Endothelial cell (in vitro differentiated cells): ENCODE measurements around the gene MAP4K3. TPM values are rescaled to one million over a fixed set of nuclear protein-coding genes. Genes with fewer than 3 reads are reported as not detected.

Source experiments
- DNase-seq: peaks from one replicate; pipeline ENCODE4 v3.0.0; 2021; ENCODE audit warnings: low spot score
- H3K27ac Mint-ChIP-seq: one replicate; pipeline ENCODE4 v1.8.0; 2021; ENCODE audit warnings: mixed read lengths, inconsistent platforms; ENCODE audit not compliant: unreplicated experiment
- H3K27me3 Mint-ChIP-seq: one replicate; pipeline ENCODE4 v1.8.0; 2021; ENCODE audit warnings: mild to moderate bottlenecking, moderate library complexity, mixed read lengths, inconsistent platforms; ENCODE audit not compliant: unreplicated experiment
- H3K36me3 Mint-ChIP-seq: one replicate; pipeline ENCODE4 v1.8.0; 2021; ENCODE audit warnings: mild to moderate bottlenecking, low read depth, mixed read lengths, inconsistent platforms; ENCODE audit not compliant: unreplicated experiment
- H3K4me1 Mint-ChIP-seq: one replicate; pipeline ENCODE4 v1.8.0; 2021; ENCODE audit warnings: mild to moderate bottlenecking, mixed read lengths, inconsistent platforms; ENCODE audit not compliant: unreplicated experiment
- H3K4me3 Mint-ChIP-seq: one replicate; pipeline ENCODE4 v1.8.0; 2021; ENCODE audit warnings: mild to moderate bottlenecking, mixed read lengths, inconsistent platforms; ENCODE audit not compliant: unreplicated experiment
- H3K9me3 Mint-ChIP-seq: one replicate; pipeline ENCODE4 v1.8.0; 2021; ENCODE audit warnings: mixed read lengths, inconsistent platforms; ENCODE audit not compliant: unreplicated experiment
- CTCF ChIP-seq: fragments of 200-600 bp; sonication (generic); IDR thresholded peaks from one replicate; pipeline ENCODE4 v1.5.0; 2021; ENCODE audit warnings: antibody characterized with exemption; ENCODE audit not compliant: unreplicated experiment
- total RNA-seq: library from RNA; stranded (reverse); fragmentation: NEBNext Ultra II Directional; extraction: Animal tissue kit (Norgen Biotek cat#: 25700); gene quantifications from one replicate; pipeline ENCODE4 v1.2.1, GENCODE V29; 2021; ENCODE audit not compliant: unreplicated experiment

The MAP4K3 gene
- total RNA-seq, 1 donor from 2014 or later = 51.1 TPM

GRCh38 chr2:39373181-39373802 lies 63.8 kb downstream of the MAP4K3 start:
- Mint-ChIP-seq H3K27me3 (peaks cover 5% of the 10 kb centered on the region), H3K4me3 (no peak overlapping the region), H3K9me3 (no peaks in the 10 kb centered on the region), H3K27ac (no peak overlapping the region), H3K4me1 (peaks cover 10% of the 10 kb centered on the region), H3K36me3 (peaks cover 31% of the 10 kb centered on the region)
- TF ChIP-seq CTCF = no peak
- no peak for DNase-seq

- Mint-ChIP-seq H3K27me3 (peaks cover 3% of the 10 kb centered on the region), H3K36me3 (peaks cover 31% of the 10 kb centered on the region), H3K9me3 (no peaks in the 10 kb centered on the region), H3K4me3 (no peak overlapping the region), H3K4me1 (peaks cover 7% of the 10 kb centered on the region), H3K27ac (no peak overlapping the region)
- DNase-seq = no peak
- no peak for TF ChIP-seq CTCF
Measured at GRCh38 chr2:39370101-39370500, 67.0 kb downstream of the MAP4K3 start.

GRCh38 chr2:39368846-39369245 lies 68.2 kb downstream of the MAP4K3 start:
- H3K4me1 Mint-ChIP-seq = peaks cover 7% of the 10 kb centered on the region
- H3K27ac Mint-ChIP-seq = no peak overlapping the region
- no peak overlapping the region for H3K4me3 Mint-ChIP-seq
- H3K9me3 Mint-ChIP-seq = no peaks in the 10 kb centered on the region
- no peak for TF ChIP-seq CTCF
- no peak for DNase-seq
- peaks cover 3% of the 10 kb centered on the region for H3K27me3 Mint-ChIP-seq
- peaks cover 25% of the 10 kb centered on the region for H3K36me3 Mint-ChIP-seq

GRCh38 chr2:39368376-39368775 lies 68.7 kb downstream of the MAP4K3 start:
- Mint-ChIP-seq H3K36me3 (peaks cover 20% of the 10 kb centered on the region), H3K9me3 (no peaks in the 10 kb centered on the region), H3K27ac (no peak overlapping the region), H3K4me1 (peaks cover 7% of the 10 kb centered on the region), H3K27me3 (peaks cover 3% of the 10 kb centered on the region), H3K4me3 (no peak overlapping the region)
- DNase-seq = no peak
- TF ChIP-seq CTCF = no peak

GRCh38 chr2:39362595-39362994 lies 74.5 kb downstream of the MAP4K3 start:
- Mint-ChIP-seq H3K36me3 (peaks cover 36% of the 10 kb centered on the region), H3K27ac (no peak overlapping the region), H3K4me3 (no peak overlapping the region), H3K4me1 (no peaks in the 10 kb centered on the region), H3K27me3 (no peaks in the 10 kb centered on the region), H3K9me3 (peaks cover 16% of the 10 kb centered on the region)
- no peak for TF ChIP-seq CTCF
- DNase-seq = no peak
